B cell (primary cell): ENCODE measurements around the gene SLC6A16.

Experiments
- CTCF ChIP-seq: fragments of 200-600 bp; IDR thresholded peaks from one replicate; pipeline ENCODE4 v1.8.0; 2022; ENCODE audit warnings: antibody characterized with exemption, mild to moderate bottlenecking
- EZH2 ChIP-seq: IDR thresholded peaks from 2 replicates; pipeline ENCODE4 v1.6.1; 2012; ENCODE audit warnings: borderline replicate concordance, low read depth, mild to moderate bottlenecking, moderate library complexity, low read length; ENCODE audit not compliant: insufficient read depth, poor library complexity, severe bottlenecking

- TF ChIP-seq CTCF (no peak), EZH2 (no peak)
These were observed 69.3 kb downstream of the SLC6A16 start for GRCh38 chr19:49255674-49256073.
